WTC11 (cell line): ENCODE measurements around the gene LDAH.

Experiments
- CTCF ChIP-seq: fragments of 200-600 bp; IDR thresholded peaks from 2 replicates; pipeline ENCODE4 v1.8.0; 2022; ENCODE audit warnings: antibody characterized with exemption
- ETV6 ChIP-seq: sonication (generic); formaldehyde crosslinking; IDR thresholded peaks from 2 replicates; pipeline ENCODE4 v1.8.1; 2022; ENCODE audit warnings: mild to moderate bottlenecking, missing genetic modification reagents
- TCF7 ChIP-seq: sonication (generic); formaldehyde crosslinking; IDR thresholded peaks from 2 replicates; pipeline ENCODE4 v1.8.0; 2022; ENCODE audit warnings: mild to moderate bottlenecking, low read depth, missing genetic modification reagents, moderate library complexity
- ZNF121 ChIP-seq: sonication (generic); formaldehyde crosslinking; IDR thresholded peaks from 2 replicates; pipeline ENCODE4 v1.8.0; 2023; ENCODE audit warnings: missing genetic modification reagents
- ZNF512 ChIP-seq: sonication (generic); formaldehyde crosslinking; IDR thresholded peaks from 2 replicates; pipeline ENCODE4 v1.8.1; 2022; ENCODE audit warnings: missing genetic modification reagents, borderline replicate concordance
- TF ChIP-seq, protein P1 (sequence below): sonication (generic); formaldehyde crosslinking; IDR thresholded peaks from 2 replicates; pipeline ENCODE4 v1.8.0; 2022; ENCODE audit warnings: mild to moderate bottlenecking, missing genetic modification reagents

DNA sequence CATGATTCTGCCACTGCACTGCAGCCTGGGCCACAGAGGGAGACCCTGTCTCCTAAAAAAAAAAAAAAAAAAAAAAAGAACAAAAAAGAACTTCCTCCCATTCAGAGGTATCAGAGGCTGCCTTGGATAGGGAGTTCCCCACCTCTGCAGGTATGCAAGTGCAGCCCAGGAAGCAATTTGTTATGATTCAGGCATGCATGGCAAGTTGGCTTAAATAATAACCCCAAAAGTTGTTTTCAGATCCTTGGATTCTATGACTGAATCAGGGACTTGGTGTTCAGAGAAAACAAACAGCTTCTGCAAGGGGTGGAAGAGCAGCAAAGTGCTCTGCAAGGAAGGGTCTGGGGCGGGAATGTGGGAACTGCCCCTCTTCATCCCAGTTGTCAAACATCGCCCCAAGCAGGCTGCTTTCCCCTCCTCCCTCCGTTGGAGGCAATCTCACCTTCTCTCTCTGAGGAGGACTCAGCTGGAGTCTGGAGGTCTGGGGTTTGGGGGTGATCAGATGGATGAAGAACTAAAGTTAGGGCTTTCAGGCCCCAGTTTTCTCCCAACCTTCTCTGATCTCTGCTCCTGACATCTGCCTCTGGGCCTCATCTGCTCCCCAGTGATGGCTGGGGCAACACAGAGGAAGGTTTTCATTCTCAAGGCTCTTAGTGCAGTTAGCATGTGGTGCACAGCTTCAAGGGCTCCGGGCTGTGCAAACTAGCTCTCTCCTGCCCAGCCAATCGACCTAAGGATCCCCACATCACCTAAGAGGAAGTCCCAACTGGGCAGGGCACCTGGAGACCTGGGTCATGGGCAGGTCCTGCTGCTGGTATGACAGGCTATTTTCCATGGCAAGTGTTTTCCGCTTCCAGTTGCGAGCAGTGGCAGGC is 159.5 kb downstream of the LDAH start:
- TF ChIP-seq ZNF121 (CRISPR knock-in tag), result no peak
- TF ChIP-seq ETV6 (CRISPR knock-in tag), result no peak
- TF ChIP-seq, protein P1, sequence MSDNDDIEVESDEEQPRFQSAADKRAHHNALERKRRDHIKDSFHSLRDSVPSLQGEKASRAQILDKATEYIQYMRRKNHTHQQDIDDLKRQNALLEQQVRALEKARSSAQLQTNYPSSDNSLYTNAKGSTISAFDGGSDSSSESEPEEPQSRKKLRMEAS, result no peak
- TF ChIP-seq TCF7, result no peak
- TF ChIP-seq ZNF512, result no peak
- TF ChIP-seq CTCF, result no peak
